Measurements from ENCODE around the gene SLC44A5.
"Not testable (repeated sequence)": the region's sequence is repeated elsewhere in the genome, so short reads cannot be mapped to it uniquely, and the experiment has no call there.

SLC44A5 gene

DNA sequence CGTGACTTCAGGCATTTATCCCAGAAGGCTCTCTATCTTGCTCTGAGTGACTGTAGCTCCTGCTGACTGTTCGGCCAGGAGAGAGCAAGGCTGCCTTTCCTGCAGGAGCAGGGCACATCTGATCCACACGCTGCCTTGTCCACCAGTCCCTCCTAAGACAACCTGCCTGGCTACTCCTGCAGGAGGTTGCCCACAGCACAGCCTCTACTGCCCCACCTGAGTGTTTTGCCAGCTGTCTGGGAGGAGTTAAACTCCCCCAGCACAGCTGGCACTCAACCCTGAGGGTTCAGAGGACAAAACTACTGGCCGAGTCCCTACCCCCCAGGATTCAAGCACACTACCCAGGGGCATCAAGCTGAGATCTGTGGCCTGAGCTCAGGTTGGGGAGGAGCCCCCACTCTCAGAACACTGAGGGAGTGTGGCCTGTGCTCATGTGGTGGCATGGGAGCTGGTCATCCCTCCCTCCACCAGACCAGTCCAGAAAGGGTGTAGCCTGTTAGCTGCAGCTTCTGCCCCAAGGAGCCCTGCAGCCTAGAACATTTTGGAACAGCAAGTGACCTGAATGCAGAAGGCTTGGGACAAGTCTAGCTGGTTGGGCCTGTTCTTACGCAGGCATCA lies 237.3 kb downstream of the SLC44A5 start:
- DNase-seq (ENCODE audit: low read depth in 2 of 2): no peak

DNA sequence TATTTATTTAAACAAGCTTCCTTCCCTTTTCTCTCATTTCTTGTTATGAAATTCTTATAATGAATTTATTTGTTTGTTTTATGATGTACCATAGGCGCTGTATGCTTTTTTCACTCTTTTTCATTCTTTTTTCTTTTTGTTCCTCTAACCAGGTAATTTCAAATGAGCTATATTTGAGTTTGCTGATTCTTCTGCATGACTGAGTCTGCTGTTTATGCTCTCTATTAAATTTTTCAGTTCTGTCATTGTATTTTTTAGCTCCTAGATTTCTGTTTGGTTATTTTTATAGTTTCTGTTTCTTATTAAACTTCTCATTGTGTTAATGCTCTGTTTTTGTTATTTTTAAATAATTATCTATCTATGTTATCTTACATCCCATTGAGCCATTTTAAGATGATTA lies 244.3 kb downstream of the SLC44A5 start:
- DNase-seq (ENCODE audit: low read depth in 2 of 2): no peak

- DNase-seq (ENCODE audit: low read depth in 2 of 2): no peak
These were observed 249.7 kb downstream of the SLC44A5 start for GRCh38 chr1:75361260-75361659.

- DNase-seq (ENCODE audit: low read depth in 2 of 2): not testable (repeated sequence)
These were observed 256.6 kb downstream of the SLC44A5 start for GRCh38 chr1:75354267-75354666.

- no peak for DNase-seq (ENCODE audit: low read depth in 2 of 2)
These were observed 257.9 kb downstream of the SLC44A5 start for GRCh38 chr1:75353051-75353450.

DNA sequence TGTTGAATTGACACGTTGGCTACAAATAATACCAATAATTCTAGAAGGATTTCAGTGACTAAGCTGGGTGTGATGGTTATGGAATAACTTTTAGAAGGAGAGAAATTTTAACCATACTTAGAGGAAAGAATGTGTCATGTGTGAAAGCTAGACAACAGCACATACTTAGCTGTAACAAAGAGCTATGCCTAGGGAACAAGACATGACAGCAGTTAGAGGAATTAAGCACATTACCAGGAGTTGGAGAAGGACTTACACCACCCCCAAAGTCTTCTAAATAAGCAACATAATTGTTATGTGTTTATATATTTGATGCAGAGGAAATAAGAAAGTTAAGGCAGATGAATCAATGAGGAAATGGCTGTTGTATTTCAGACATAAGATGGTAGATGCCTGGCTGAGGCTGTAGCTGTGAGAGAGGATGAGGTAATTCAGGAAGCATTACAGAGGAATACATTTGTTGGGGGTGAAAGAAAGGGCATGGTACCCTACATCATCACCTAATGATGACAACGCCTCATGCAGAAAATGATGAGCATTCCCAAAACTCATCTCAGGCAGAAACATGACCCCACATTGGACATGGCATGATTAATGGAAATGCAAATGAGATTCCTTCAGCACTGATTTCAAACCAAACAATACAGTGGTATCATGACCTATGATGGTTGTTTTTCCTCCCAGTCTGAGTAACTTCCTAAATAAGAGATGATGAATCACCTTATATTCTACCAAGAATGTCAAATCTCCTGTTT lies 265.2 kb downstream of the SLC44A5 start:
- DNase-seq (ENCODE audit: low read depth in 2 of 2): no peak

DNA sequence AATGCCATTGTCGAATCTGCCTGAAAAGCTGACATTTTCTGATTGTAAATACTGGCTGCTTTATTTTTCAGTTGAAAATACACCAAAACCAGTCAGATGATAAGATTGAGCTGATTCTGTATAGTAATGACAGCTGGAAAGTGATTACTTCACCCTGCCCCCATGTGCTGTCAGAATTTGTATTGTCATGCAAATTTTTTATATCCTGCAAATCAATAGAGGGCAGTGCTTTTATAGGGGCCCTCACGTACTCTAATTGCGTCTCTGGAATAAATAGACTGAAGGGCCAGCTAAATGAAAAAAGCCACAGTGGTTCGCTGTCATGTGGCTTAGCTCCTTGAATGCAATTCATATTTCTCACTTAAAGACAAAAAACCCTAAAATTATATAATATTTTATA lies 268.1 kb downstream of the SLC44A5 start:
- no peak for DNase-seq (ENCODE audit: low read depth in 2 of 2)

DNA sequence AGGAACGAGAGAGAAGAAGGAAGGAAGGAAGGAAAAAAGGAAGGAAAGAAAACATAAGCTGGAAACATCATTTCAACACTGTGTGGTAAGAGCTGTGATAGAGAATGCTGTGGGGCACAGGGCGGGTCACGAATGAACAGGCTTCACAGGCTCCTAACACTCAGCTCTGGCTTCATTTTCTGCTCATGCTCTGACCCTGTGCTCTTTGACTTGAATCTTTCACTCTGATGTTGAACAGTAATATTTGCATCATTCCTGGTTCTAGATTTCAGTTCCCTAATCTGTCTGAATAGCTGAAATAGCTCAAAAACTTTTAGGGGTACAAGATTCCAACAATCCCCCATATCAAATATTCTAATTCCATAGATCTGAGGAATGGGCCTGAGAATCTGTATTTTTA lies 269.4 kb downstream of the SLC44A5 start:
- no peak for DNase-seq (ENCODE audit: low read depth in 2 of 2)

- no peak for DNase-seq (ENCODE audit: low read depth in 2 of 2)
These were observed 272.1 kb downstream of the SLC44A5 start for GRCh38 chr1:75338616-75339483.

GRCh38 chr1:75334876-75335389 lies 276.0 kb downstream of the SLC44A5 start:
- DNase-seq (ENCODE audit: low read depth in 2 of 2): no peak

DNA sequence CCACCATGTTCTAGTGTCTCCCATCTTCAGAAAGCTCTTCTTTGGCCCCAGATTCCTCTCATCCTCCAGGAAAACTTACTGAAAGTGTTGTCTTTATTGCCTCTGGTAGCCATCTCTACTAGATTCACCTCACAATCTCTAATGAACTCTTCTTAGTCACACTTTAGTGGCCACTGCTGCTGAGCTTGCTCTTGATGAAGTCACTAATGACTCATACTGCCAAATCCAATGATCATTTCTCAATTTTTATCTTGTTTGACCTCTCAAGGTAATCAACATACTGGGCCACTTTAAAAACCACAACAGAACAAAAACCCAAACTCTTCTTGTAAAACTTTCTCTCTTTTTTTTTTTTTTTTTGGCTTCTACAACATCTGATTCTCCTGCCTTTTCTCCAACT lies 280.3 kb downstream of the SLC44A5 start:
- no peak for DNase-seq (ENCODE audit: low read depth in 2 of 2)

DNA sequence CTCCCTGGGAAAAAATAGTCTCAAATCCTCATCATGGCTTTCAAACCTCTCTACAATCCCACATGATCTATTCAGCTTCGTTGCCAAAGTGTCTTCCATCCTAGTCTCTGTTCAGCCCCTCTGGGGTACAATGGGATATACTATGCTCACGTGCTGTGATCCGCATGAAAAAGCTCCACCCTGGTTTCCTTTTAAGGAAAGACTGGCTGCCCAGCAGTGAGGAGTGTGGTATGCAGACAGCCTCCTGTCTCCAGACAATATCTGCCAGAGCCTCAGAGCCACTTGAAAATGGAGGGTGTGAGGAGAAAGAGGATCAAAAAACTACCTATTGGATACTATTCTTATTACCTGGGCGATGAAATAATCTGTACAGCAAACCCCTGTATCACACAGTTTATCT lies 282.2 kb downstream of the SLC44A5 start:
- DNase-seq (ENCODE audit: low read depth in 2 of 2): no peak

- no peak for DNase-seq (ENCODE audit: low read depth in 2 of 2)
These were observed 283.5 kb downstream of the SLC44A5 start for GRCh38 chr1:75327395-75327794.

DNA sequence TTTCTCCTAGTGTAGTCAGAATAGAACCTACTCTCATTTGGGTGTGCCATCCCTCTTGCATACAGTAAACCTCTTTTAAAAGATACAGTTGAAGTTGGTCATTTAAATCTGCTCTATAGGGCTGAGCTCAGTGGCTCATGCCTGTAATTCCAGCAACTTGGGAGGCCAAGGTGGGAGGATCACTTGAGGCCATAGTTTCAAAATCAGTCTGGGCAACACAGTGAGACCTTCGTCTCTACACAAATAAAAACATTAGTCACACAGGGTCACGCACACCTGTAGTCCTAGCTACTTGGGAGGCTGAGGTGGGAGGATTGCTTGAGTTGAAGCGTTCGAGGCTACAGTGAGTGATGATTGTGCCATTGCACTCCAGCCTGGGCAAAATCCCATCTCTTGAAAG lies 292.9 kb downstream of the SLC44A5 start:
- DNase-seq (ENCODE audit: low read depth in 2 of 2): no peak

GRCh38 chr1:75316230-75316629 lies 294.7 kb downstream of the SLC44A5 start:
- DNase-seq (ENCODE audit: low read depth in 2 of 2): no peak

DNA sequence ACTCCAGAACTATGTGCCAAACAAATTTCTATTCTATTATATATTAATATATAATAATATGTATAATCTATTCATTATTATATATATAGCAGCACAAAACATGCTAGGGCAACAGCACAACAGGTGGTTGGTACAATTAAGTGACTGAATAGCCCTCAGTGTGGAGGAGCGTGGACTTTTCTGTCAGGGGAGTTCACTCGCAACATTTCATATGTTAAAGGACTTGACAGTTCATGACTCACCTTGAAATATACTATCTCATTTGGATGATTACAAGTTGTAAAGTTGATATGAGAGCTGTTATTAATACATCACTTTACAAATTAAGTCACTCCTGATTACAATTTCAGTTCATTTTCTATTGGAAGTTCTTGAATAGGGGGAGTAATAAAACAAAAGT lies 298.3 kb downstream of the SLC44A5 start:
- no peak for DNase-seq (ENCODE audit: low read depth in 2 of 2)

DNA sequence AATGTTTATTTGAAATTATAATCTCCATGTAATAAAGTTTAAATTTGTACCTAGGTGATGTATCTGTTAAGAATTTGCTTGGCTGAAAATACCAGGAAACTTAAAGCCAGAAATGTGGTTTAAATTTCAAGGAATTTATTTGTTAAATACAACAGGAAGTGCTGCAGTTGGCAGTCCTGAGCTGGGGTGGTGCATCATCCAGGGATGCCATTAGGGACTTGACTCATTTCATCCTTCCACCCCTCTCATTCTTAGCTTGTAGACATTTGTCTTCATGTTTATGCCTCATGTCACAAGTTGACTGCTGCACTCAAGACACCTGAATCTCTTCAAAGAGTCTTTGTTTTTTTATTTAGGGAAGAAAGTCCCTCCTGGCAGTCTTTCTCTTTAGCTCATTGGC lies 300.8 kb downstream of the SLC44A5 start:
- no peak for DNase-seq (ENCODE audit: low read depth in 2 of 2)

DNA sequence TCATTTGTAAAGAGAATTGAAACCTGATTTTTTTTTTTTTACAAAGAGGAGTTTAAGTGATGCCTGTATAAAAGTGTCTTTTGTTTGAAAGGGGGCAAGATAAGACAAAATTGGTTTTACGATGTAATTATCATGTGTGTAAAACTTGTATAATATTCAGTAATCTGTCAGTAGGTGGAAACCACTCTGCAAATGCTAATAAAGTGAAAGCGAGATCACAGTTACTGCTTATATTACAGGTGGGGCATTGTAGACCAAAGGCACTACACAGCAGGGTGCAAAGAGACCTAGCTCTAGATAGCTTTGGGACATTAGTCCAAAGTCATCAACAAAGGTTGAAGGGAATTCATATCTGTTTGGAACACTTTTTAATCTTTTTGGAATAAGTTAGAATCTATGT lies 302.5 kb downstream of the SLC44A5 start:
- no peak for DNase-seq (ENCODE audit: low read depth in 2 of 2)

- DNase-seq (ENCODE audit: low read depth in 2 of 2): no peak
These were observed 305.9 kb downstream of the SLC44A5 start for GRCh38 chr1:75305061-75305460.

DNA sequence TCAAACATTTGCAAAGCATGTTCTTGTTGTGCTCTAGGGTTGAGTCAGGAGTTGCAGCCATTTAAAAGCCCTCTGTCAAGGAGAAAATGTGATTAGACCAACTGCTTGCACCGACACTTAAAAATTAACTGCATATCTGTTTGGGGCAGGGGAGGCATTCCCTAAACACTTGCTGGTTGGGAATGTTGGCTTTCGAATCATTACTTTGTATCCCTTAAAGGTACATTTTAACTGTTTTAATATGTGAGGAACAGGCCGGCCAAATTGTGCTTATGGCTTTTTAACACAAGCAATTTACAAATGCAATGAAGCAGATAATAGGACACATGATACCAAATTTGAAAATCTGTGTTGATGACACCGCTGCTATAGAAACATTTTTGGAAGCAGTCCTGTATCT lies 317.6 kb downstream of the SLC44A5 start:
- DNase-seq (ENCODE audit: low read depth in 2 of 2): no peak

- no peak for DNase-seq (ENCODE audit: low read depth in 2 of 2)
These were observed 318.9 kb downstream of the SLC44A5 start for GRCh38 chr1:75292013-75292412.

GRCh38 chr1:75276385-75276784 lies 334.5 kb downstream of the SLC44A5 start:
- no peak for DNase-seq (ENCODE audit: low read depth in 2 of 2)

DNA sequence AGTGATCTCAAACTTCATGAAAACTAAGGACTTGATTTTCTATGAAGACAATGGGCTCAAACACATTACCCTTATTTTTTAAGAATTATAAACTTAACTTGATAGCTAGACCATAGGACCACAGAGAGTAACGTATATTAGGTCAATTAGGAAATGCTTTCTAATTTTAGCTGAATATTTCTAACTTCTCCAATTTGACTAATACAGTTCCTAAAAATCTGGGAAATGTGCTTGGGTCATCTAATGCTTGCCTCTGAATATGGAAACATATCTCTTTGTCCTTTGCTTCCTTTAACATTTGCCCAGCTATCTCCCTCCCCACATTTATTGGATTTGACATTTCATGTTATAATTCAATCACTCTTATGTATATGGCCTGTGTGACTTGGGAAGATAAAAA lies 335.3 kb downstream of the SLC44A5 start:
- DNase-seq (ENCODE audit: low read depth in 2 of 2): no peak
